ENCODE measurements around the gene ACTRT2. TPM values are rescaled to one million over a fixed set of nuclear protein-coding genes. Genes with fewer than 3 reads are reported as not detected.

The ACTRT2 gene
- total RNA-seq, 4 donors from 2014 or later: not detected

DNA sequence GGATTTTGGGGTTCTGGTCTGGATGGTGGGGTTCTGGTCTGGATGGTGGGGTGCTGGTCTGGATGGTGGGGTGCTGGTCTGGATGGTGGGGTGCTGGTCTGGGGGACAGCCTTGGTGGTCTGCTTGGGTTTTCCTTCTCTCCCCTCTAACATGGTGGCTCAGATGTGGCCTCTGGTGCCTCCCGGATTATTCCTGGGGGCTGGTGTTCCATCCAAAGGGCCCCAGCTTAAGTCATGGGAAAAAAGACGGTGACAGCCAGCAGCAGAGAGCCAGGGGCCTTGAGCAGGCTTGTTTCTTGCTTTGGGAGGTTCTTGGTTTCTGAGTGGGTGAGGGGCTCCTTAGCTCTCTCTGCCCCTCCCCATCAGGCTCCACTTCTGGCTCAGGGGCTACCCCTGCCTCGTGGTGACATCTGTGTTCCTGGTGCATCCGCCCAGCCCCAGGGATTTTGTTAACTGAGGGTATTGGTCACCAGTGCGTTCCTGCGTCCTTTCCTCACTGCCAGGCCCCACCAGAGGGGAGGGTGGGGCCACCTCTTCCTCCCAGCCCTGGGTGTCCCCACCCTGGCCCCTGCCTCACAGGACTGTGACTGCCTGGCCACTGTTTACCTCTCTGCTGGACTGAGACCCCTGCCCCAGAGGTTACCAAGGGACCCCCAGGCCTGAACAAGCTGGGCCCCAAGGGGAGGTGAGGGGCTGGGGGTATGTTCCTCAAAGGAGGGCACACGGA is 43.2 kb upstream of the ACTRT2 start:
- no peak for TF ChIP-seq CTCF (IDR thresholded peaks at IDR 0.05)
- no peak for TF ChIP-seq EP300 (IDR thresholded peaks at IDR 0.05)
- TF ChIP-seq POLR2A (IDR thresholded peaks at IDR 0.05; ENCODE audit: low read depth): no peak
- TF ChIP-seq POLR2AphosphoS5 (IDR thresholded peaks at IDR 0.05): no peak
- 57% methylated on average over 1 of the region's 7 CpGs for WGBS
- intact Hi-C loops (cut with DNase I): no loop called here
- Histone ChIP-seq H3K27ac (replicated peaks in 1 of 4) (no peak overlapping the region), H3K27me3 (peaks cover 0 to 54% (median 0%) of the 10 kb centered on the region in 4 donors), H3K36me3 (no peaks in the 10 kb centered on the region), H3K9me3 (no peaks in the 10 kb centered on the region), H3K4me1 (no peaks in the 10 kb centered on the region), H3K4me3 (no peak overlapping the region)
- no peak for DNase-seq (ENCODE audit: extremely low spot score)

DNA sequence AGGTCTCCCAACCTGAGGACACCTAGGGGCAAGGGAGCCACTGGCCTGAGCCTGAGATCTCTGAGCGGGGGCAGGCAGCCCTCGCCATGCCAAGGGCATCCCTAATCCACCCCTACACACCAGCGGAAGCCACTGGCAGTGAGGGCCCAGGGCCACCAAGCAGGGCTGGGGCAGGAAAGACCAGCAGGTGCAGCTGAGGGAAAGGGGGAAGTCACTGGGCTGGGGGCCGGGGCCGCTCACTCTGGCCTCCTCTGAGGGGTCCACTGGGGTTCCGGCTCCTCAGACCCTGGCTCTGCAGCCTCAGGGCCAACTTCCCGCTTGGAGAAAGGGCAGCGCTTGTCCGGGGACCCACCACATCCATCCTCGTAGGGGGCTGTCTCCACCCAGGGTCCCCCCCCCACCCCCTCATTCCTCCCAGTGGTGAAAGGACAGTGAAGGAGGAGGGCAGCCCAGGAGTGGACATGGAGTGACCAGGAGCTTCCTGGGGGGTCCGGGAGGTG is 42.5 kb upstream of the ACTRT2 start:
- Histone ChIP-seq H3K9me3 (no peaks in the 10 kb centered on the region), H3K36me3 (no peaks in the 10 kb centered on the region), H3K4me1 (no peaks in the 10 kb centered on the region), H3K27me3 (peaks cover 0 to 48% (median 0%) of the 10 kb centered on the region in 4 donors), H3K27ac (replicated peaks in 1 of 4) (no peak overlapping the region), H3K4me3 (no peak overlapping the region)
- intact Hi-C loops (cut with DNase I): no loop called here
- 87% methylated on average over 9 of the region's 11 CpGs for WGBS
- TF ChIP-seq CTCF (IDR thresholded peaks at IDR 0.05) (no peak), EP300 (IDR thresholded peaks at IDR 0.05) (no peak), POLR2AphosphoS5 (IDR thresholded peaks at IDR 0.05) (no peak), POLR2A (IDR thresholded peaks at IDR 0.05; ENCODE audit: low read depth) (no peak)
- DNase-seq (ENCODE audit: extremely low spot score): no peak

DNA sequence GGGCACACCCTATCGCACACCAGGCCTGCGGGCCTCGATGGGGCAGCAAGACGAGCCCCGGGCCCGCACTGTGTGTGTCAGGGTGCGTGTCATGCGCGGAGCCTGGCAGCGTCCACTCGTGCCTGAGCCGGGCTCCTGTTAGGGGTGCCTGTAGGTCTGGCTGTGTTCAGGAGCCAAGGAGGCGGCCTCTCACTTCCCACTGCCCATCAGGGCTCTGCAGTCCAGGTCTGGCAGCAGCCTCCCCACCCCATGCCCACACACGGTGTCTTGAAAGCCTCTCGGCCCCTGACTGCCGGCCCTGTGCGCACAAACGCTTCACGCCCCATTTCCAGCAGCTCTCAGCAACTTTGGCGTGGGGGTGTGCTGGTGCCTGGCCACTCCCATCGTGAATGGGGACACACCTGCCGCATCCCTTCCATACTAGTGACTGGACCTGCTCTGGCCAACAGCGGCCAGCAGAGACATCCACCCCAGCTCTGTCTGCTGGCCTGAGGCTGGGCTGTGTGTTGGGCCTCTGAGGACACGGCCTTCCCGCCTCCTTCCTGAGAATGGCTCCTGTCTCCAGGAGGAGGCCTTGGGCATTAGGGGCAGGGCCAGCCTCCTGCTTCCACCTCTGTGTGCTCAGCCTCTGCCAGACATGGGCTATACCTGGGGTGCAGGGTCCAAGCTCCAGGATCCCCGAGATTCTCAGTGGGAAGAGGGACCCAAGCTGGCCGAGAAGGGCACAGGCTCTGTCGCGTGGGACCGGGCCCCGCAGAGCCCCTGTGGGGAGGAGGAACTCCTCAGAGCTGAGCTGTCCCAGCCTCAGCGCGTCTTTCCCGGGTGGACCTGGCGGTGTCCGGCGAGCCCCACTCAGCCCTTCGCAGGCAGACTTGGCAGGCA is 41.8 kb upstream of the ACTRT2 start:
- WGBS: 88% methylated on average over 25 of the region's 38 CpGs
- Histone ChIP-seq H3K4me3 (no peak overlapping the region), H3K27ac (replicated peaks in 1 of 4) (no peak overlapping the region), H3K4me1 (no peaks in the 10 kb centered on the region), H3K27me3 (peaks cover 0 to 50% (median 0%) of the 10 kb centered on the region in 4 donors), H3K36me3 (no peaks in the 10 kb centered on the region), H3K9me3 (no peaks in the 10 kb centered on the region)
- no peak for DNase-seq (ENCODE audit: extremely low spot score)
- TF ChIP-seq CTCF (IDR thresholded peaks at IDR 0.05) (no peak), EP300 (IDR thresholded peaks at IDR 0.05) (no peak), POLR2AphosphoS5 (IDR thresholded peaks at IDR 0.05) (no peak), POLR2A (IDR thresholded peaks at IDR 0.05; ENCODE audit: low read depth) (no peak)
- intact Hi-C loops (cut with DNase I): no loop called here

GRCh38 chr1:2980073-2980791 is 41.0 kb upstream of the ACTRT2 start:
- no peaks in the 10 kb centered on the region for H3K36me3 ChIP-seq
- no peaks in the 10 kb centered on the region for H3K9me3 ChIP-seq
- no peak for DNase-seq (ENCODE audit: extremely low spot score)
- TF ChIP-seq CTCF (IDR thresholded peaks at IDR 0.05): no peak
- TF ChIP-seq EP300 (IDR thresholded peaks at IDR 0.05): no peak
- TF ChIP-seq POLR2A (IDR thresholded peaks at IDR 0.05; ENCODE audit: low read depth): no peak
- no peak for TF ChIP-seq POLR2AphosphoS5 (IDR thresholded peaks at IDR 0.05)
- intact Hi-C loops (cut with DNase I): no loop called here
- H3K27me3 ChIP-seq: peaks cover 0 to 51% (median 0%) of the 10 kb centered on the region in 4 donors
- WGBS: 73% methylated on average over 25 of the region's 25 CpGs
- H3K27ac ChIP-seq (replicated peaks in 1 of 4): no peak overlapping the region
- H3K4me3 ChIP-seq: no peak overlapping the region
- H3K4me1 ChIP-seq: no peaks in the 10 kb centered on the region

All from esophagus muscularis mucosa (tissue), 4 donors.